Measurements from ENCODE around the gene CD300E. TPM values are rescaled to one million over a fixed set of nuclear protein-coding genes. Genes with fewer than 3 reads are reported as not detected.

Gene CD300E
- total RNA-seq, 1 donor = not detected

- DNase-seq (ENCODE audit: low read depth) = no peak
- no peak overlapping the region for H3K4me3 ChIP-seq (ENCODE audit: low read depth, low read length)
- TF ChIP-seq, protein P1, sequence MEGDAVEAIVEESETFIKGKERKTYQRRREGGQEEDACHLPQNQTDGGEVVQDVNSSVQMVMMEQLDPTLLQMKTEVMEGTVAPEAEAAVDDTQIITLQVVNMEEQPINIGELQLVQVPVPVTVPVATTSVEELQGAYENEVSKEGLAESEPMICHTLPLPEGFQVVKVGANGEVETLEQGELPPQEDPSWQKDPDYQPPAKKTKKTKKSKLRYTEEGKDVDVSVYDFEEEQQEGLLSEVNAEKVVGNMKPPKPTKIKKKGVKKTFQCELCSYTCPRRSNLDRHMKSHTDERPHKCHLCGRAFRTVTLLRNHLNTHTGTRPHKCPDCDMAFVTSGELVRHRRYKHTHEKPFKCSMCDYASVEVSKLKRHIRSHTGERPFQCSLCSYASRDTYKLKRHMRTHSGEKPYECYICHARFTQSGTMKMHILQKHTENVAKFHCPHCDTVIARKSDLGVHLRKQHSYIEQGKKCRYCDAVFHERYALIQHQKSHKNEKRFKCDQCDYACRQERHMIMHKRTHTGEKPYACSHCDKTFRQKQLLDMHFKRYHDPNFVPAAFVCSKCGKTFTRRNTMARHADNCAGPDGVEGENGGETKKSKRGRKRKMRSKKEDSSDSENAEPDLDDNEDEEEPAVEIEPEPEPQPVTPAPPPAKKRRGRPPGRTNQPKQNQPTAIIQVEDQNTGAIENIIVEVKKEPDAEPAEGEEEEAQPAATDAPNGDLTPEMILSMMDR (IDR thresholded peaks at IDR 0.05; ENCODE audit: insufficient read depth, low read depth, low read length) = no peak
Measured at GRCh38 chr17:74568106-74568873, 55.2 kb downstream of the CD300E start.

DNA sequence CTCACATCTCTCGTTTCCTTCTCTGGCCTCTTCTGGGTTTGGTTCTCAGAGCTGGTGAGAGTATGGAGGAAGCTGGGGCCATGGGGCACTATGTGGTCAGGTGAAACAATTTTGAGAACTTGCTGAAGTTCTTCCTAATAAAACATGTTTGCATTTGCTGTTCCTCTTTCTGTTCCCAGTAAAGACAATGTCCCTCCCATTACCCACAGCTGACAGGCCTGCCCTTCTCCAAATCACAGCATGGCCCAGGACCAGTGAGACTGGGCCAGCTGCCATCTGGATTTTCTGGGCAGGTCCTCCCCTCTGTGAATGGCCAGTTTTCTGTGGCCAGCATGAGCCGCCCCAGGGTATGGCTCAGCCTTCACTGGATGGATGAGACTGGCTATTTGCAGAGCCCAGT is 56.1 kb downstream of the CD300E start, which contains the start of gene CD300H:
CD300H (minus strand) TSS at position 113 of the 400 bp plus-strand sequence.
- no peak within 1 kb of the TSS for H3K4me3 ChIP-seq (ENCODE audit: low read depth, low read length)
- no peak for DNase-seq (ENCODE audit: low read depth)
- TF ChIP-seq, protein P1 (IDR thresholded peaks at IDR 0.05; ENCODE audit: insufficient read depth, low read depth, low read length) = no peak

- TF ChIP-seq, protein P1 (IDR thresholded peaks at IDR 0.05; ENCODE audit: insufficient read depth, low read depth, low read length) = peak; percentile 54
- H3K4me3 ChIP-seq (ENCODE audit: low read depth, low read length) = no peak overlapping the region
- DNase-seq (ENCODE audit: low read depth) = peak; percentile 26
Measured at GRCh38 chr17:74566132-74566753, 57.3 kb downstream of the CD300E start.

GRCh38 chr17:74565126-74565525 is 58.4 kb downstream of the CD300E start:
- TF ChIP-seq, protein P1 (IDR thresholded peaks at IDR 0.05; ENCODE audit: insufficient read depth, low read depth, low read length) = no peak
- no peak overlapping the region for H3K4me3 ChIP-seq (ENCODE audit: low read depth, low read length)
- no peak for DNase-seq (ENCODE audit: low read depth)

- H3K4me3 ChIP-seq (ENCODE audit: low read depth, low read length) = no peak overlapping the region
- DNase-seq (ENCODE audit: low read depth) = no peak
- TF ChIP-seq, protein P1 (IDR thresholded peaks at IDR 0.05; ENCODE audit: insufficient read depth, low read depth, low read length) = no peak
Measured at GRCh38 chr17:74563358-74563757, 60.2 kb downstream of the CD300E start.

- no peak overlapping the region for H3K4me3 ChIP-seq (ENCODE audit: low read depth, low read length)
- TF ChIP-seq, protein P1 (IDR thresholded peaks at IDR 0.05; ENCODE audit: insufficient read depth, low read depth, low read length) = no peak
- DNase-seq (ENCODE audit: low read depth) = no peak
Measured at GRCh38 chr17:74561586-74561985, 62.0 kb downstream of the CD300E start.

Other genes with a start within 250 kb of the CD300E start
- gene GPRC5C, start 191.7 kb downstream of the CD300E start, total RNA-seq = 0.43 and 1.3 TPM in 2 replicates
- not detected in 2 replicates for gene CD300A, start 157.1 kb downstream of the CD300E start, total RNA-seq
- not detected in 2 replicates for gene CD300LB, start 92.3 kb downstream of the CD300E start, total RNA-seq
- not detected in 2 replicates for gene CD300C, start 77.6 kb downstream of the CD300E start, total RNA-seq
- gene CD300H, start 56.2 kb downstream of the CD300E start, total RNA-seq = not detected in 2 replicates
- gene CD300LD, start 31.5 kb downstream of the CD300E start, total RNA-seq = not detected in 2 replicates
- not detected in 2 replicates for gene CD300LF, start 89.2 kb upstream of the CD300E start, total RNA-seq
- 0.32 TPM in 1 of 2 replicates, not detected in the other for gene RAB37, start 113.5 kb upstream of the CD300E start, total RNA-seq
- gene NHERF1, start 124.9 kb upstream of the CD300E start, total RNA-seq = 18.0 and 20.7 TPM in 2 replicates
- 32.0 and 34.8 TPM in 2 replicates for gene NAT9, start 152.6 kb upstream of the CD300E start, total RNA-seq
- under 0.01 and 0.32 TPM in 2 replicates for gene GRIN2C, start 236.1 kb upstream of the CD300E start, total RNA-seq
- 19.6 and 20.7 TPM in 2 replicates for gene FDXR, start 249.3 kb upstream of the CD300E start, total RNA-seq